GM19463 (cell line): ENCODE results near the gene GNB2.

Experiments used
- ATAC-seq: cut with Tn5 transposase; IDR thresholded peaks from one replicate; pipeline ENCODE4 v1.9.1; 2021; ENCODE audit warnings: mild to moderate bottlenecking, moderate library complexity; ENCODE audit not compliant: unreplicated experiment

Gene GNB2

DNA sequence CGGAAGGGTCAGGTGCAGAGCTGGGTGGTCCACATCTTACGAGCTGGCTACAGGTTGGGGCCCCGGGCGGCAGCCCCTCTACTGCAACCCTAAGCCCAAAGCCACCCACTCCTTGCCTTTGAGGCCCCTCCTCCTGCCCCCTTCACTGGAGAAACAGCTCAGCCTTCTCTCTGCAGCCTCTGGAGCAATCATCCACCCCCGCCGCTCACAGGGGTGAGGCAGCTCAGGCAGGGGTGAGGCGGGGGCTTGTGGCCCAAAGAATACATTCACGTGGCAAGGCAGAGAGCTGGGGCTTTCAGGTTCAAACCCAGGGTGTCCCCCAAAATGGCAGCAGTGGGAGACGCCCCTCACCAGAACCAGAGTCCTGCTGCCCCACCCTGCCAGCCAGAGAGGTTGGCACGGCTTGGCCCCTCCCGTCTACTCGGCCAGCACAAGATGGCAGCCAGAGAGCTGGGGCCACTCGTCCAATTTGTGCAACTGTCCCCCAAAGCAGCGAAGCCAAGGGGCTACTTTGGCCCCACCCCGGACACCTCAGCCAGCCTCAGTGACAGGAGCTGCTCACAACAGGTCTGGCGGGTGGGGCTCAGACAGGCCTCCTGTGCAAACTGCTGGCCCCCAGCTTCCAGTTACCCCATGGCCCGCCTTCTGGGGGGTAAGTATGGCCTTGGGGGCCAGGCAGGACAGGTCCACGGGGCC, 7.2 kb downstream of the GNB2 start:
- no peak for ATAC-seq

DNA sequence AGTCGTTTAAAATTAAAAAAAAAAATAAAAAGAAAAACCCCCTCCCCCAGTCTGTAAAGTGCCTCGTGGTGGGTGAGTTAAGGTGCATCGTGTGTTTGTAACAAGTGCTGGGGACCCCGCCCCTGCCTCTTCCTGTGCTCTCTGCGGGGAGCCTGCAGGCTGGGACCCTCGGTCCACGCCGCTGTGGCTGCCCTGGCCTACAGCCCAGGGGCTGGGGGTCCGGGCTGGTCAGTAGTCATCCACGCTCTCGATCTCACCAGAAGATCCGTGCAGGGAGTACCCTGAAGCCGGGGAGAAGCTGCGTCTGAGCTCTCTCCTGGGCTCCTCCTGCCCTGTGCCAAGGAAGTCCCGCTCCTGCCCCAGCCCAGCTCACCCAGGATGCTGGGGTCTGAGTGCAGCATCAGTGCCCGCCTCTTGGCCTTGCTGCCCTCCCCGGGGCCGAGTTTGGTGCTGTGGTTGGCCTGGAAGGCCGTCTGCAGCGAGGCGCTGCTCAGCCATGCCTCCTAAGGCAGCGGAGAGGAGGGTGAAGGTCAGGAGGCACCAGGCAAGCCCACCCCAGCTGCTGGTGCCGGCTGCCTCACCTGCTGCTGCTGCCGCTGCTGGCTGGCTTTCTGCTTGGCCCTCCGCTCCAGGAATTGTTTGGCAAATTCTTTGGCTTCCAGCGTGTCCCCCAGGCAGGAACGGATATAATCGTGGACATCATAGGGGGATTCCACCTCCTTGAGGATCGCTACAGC, 8.1 kb downstream of the GNB2 start:
- ATAC-seq, result no peak

DNA sequence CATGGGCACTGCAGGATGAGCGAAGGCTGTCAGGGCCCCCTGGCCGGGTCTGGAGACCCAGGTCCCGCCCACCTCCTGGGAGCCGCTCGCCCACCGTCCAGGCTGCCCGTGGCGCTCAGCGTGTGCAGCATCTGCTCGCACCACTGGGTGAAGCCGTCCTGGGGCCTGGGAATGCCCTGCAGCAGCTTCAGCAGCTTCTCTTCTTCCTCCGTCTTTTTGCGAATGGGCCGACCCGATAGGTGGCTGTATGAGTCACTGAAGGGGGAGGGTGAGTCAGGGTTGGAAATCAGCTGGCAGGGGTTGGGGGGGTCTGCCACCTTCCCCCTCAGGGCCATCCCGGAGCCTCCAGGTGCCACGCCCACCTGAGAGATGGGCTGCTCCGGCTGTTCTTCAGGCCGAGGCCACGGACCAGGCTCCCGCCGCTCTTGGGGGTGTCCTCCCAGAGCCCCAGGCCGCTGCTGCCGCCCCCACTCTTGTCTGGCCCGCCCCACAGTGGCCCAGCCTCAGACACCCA, 8.7 kb downstream of the GNB2 start:
- no peak for ATAC-seq

DNA sequence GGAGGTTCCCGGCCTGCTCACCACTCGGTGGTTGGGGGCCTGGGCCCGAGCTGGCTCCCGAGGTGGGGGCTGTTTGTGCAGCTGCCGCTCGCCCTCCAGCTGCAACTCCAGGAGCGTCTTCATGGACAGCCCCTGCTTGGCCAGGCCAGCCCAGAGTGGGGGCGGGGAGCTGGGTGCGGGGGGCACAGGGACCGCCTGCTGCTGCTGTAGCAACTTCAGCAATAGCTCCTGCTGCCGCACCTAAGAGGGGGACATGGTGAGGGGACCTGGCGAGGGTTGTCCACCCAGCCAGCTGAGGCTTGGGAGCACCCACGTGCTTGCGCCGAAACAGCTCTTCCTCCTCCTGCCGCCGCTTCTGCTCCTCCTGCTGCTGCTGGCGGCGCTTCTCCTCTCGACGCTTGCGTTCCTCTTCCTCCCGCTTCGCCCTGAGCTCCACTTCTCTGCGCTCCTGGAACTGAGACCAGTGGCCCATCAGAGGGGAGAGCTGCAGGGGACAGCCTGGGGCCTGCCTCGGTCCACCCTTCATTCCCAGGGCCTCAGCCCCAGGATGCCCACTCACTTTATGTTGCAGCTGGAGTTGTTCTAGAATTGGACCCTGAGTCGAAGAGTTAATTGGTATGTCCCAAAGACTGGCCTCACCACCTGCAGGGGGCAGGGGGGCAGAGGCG, 9.6 kb downstream of the GNB2 start:
- ATAC-seq, result no peak

GRCh38 chr7:100683659-100684533, 10.4 kb downstream of the GNB2 start:
- ATAC-seq, result no peak

DNA sequence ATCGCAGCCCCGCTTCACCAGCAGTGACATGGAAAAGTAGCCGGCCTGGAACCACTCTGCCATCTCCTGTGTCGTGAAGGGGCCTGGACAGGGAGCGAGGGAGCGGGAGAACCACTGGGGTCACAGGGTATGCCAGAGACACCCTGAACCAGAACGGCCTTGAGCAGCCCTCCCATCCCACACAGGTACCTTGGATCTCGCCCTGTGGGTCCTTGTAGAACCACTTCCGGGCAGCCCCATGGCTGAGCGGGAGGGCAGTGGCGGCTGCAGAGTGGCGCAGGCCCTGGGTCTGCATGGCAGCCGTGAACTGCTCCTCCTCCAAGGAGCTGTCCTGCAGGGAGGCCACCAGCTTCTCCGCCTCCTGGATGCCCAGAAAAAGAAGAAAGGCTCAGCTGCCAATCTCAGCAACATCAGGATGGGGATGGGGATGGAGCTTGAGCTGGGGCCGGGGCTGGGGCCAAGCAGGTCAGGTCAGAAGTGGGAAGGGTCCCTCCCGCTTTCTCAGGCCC, 11.0 kb downstream of the GNB2 start:
- no peak for ATAC-seq

- no peak for ATAC-seq
These were observed 11.6 kb downstream of the GNB2 start for GRCh38 chr7:100685049-100685605.

- ATAC-seq, result no peak
These were observed 12.1 kb downstream of the GNB2 start for GRCh38 chr7:100685631-100686145.

DNA sequence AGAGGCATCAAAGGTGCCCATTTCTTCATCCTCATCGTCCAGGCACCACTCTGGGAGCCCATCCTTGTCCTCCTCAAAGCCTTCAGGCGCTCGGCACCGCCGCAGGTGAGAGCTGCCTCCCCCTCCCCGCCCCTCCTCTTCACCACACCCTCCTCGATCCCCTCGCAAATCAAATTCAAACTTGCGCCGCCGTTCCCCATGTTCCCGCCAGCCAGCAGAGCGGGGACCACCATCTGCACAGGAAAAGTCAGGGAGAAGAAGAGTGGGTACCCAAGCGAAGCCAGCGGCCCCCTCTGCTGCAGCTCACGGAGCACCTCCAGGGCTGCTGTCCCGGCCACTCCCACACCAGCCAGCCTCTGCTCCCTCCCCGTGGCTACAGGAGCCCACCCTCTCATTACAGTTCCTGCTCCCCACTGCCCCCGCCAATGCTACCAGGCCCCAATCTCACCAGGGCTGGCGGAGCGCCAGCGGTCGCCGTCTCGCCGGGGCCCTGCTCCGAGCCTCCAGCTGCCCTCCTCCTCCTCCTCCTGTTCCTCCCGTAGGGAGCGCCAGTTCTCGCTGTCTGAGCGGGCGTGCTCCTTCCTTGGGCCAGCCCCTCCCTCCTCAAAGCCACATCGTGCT, 12.8 kb downstream of the GNB2 start:
- no peak for ATAC-seq

GRCh38 chr7:100686822-100687211, 13.3 kb downstream of the GNB2 start:
- no peak for ATAC-seq

GRCh38 chr7:100687261-100687660, 13.7 kb downstream of the GNB2 start:
- no peak for ATAC-seq

- no peak for ATAC-seq
These were observed 14.3 kb downstream of the GNB2 start for GRCh38 chr7:100687751-100688300.

GRCh38 chr7:100688326-100688860, 14.9 kb downstream of the GNB2 start:
- no peak for ATAC-seq

DNA sequence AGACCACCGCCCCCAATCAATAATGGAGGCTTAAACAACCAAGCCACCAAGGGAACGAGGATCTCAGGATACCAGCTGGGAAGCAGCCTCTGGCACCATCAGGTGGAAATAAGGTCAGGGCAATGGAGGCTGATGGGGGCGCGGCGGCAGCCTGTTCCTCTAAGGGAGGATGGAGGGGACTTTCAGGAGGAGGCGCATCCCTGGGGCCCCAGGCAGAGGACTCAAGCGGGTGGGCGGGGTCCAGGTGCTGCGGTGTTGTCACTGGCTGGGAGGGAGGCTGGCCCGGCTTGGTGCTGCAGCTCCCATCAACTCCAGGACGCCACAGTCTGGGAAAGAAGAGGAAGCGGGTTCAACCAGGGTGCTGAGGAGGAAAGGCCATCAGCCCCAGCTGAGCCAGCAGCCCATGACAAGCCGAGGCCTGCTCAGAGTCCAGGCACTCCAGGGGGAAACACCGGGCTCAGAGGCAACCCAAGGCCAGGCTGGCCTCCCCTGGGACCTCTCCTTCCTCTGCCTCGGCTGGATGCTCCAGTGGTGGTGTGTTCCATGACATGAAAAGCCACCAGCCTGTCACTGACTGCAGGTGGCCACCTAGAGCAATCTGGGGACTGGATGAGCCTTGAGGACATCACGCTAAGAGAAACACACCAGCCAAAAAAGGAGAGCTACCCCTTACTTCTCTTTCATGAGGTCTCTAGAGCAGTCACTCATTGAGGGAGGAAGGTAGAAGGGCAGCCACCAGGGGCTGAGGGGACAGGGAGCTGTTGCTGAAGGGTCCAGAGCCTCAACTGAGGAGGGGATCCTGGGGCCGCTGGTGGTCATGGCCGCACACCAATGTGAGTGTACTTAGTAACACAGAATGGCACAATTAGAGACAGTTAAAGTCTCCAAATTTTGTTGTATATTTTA, 15.9 kb downstream of the GNB2 start:
- ATAC-seq, result no peak

DNA sequence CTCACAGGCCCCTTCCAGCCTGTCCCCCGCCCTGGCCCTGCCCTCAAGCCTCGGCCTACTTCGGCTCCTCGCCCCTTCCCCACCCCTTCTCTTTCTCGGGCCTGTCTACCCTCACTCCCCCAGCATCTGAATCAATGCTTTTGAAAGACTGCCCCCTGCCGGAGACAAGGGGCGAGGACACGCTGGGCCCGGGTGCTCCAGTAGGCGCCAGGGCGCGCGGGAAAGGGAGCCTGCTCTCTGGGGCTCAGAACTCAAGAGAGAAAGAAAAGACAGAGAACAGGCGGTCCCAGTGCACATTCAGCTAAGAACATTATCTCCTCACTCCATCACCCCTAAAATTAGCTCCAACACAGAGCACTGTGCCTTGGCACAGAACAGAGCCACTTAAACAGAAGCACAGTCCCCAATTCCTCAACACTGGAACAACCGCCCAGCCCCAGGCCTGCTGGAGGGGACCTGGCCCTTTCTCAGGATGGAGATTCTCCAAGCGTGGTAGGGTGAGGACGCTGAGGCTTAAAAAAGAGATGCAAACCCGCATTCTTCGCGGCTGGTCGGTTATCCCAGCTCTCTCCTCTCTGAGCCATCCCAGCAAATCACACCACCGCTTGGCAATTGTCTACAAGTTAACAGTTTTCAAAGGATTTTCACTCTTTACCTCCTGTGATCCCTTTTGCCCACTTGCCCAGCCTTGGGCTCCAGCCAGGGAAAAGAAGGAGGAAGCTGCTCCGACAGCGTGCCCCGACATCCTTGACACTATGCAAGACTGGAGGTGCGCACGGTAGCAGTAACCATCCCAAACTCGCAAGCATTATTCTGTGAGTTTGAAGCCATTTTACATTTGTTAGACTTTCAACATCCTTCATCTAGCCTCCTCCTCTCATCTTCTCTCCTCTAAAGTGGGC, 18.4 kb downstream of the GNB2 start:
- ATAC-seq, result peak; percentile 48

GRCh38 chr7:100692578-100692961, 19.0 kb downstream of the GNB2 start:
- no peak for ATAC-seq
